Ovary (tissue), 3 donors: ENCODE results near the gene OCA2.

Source experiments
- EP300 ChIP-seq: sonication (generic); formaldehyde crosslinking; IDR thresholded peaks from one replicate; pipeline ENCODE4 v1.6.1; 2017; ENCODE audit warnings: antibody characterized with exemption
- POLR2A ChIP-seq: fragments of 450-650 bp; IDR thresholded peaks from one replicate; pipeline ENCODE4 v1.6.1; 2017; ENCODE audit warnings: antibody characterized with exemption, mild to moderate bottlenecking, moderate library complexity
- TF ChIP-seq, protein P1 (sequence below), 3 donors: fragments of 450-650 bp in 2 of 3; fragments of 200-600 bp in 1 of 3; IDR thresholded peaks; one replicate each; pipeline versions ENCODE4 v1.5.1 to v1.8.0; 2016 to 2022; ENCODE audit warnings: antibody characterized with exemption in 3 of 3, mild to moderate bottlenecking in 1 of 3
- donor health status: DM: no; HTN: no; CAD: no.

DNA sequence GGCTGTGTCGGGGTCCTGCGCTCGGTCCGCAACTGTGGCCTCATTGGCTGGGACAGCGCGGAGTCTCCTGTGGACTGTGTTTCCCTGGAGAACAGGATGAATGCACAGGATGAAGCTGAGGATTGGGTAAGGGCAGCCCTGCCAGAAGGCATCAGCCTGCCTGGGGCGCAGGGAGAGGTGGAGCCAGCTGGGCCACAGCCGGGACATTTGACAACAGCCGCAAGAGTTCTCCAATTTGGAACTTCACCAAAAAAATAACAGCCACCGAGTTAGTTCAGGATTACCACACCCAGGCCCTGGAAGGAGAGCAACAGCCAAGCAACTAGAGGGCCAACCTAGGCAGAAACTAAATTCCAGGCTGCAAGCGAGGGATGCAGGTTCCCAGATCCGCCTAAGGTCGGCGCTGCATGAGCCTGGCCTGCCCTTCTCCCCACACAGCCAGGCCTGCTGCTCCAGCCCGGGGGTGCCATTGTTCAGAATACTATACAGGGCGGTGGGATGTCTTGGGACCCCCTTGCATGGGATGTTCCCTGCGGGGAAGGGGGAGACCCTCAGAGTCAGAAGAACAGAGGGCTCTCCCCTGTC lies 229.3 kb downstream of the OCA2 start:
- TF ChIP-seq EP300 (no peak), POLR2A (no peak)
- TF ChIP-seq, protein P1, sequence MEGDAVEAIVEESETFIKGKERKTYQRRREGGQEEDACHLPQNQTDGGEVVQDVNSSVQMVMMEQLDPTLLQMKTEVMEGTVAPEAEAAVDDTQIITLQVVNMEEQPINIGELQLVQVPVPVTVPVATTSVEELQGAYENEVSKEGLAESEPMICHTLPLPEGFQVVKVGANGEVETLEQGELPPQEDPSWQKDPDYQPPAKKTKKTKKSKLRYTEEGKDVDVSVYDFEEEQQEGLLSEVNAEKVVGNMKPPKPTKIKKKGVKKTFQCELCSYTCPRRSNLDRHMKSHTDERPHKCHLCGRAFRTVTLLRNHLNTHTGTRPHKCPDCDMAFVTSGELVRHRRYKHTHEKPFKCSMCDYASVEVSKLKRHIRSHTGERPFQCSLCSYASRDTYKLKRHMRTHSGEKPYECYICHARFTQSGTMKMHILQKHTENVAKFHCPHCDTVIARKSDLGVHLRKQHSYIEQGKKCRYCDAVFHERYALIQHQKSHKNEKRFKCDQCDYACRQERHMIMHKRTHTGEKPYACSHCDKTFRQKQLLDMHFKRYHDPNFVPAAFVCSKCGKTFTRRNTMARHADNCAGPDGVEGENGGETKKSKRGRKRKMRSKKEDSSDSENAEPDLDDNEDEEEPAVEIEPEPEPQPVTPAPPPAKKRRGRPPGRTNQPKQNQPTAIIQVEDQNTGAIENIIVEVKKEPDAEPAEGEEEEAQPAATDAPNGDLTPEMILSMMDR (IDR thresholded peaks at IDR 0.05), result no peak
